ENCODE measurements around the gene FBN1. TPM values are rescaled to one million over a fixed set of nuclear protein-coding genes. Genes with fewer than 3 reads are reported as not detected.

The FBN1 gene
- total and polyA plus RNA-seq, 2 donors (not counting 3 experiments of a cell fraction or from before 2014, with no cell fraction given), result 107 to 111 TPM

DNA sequence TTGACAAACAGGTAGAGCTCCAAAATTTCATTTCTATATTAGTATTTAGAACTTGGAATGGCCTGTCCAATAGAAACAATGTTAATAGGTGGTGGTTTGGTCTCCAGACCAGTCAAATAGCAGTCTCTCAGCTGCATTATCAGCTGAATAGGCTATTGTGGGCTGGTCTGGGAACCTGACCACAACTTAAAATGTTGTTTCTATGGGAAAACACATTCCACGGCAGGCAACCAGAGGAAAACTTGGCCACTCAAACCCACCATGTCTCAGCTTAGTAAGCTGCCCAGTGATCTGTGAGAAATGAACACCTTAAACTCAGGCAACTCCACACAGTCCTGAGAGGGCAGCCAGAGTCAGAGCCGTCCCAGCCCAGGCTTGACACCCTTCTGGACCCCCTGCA lies 20.4 kb downstream of the FBN1 start:
- FAIRE-seq, result no peak
- intact Hi-C loops (cut with micrococcal nuclease), result no loop called here

DNA sequence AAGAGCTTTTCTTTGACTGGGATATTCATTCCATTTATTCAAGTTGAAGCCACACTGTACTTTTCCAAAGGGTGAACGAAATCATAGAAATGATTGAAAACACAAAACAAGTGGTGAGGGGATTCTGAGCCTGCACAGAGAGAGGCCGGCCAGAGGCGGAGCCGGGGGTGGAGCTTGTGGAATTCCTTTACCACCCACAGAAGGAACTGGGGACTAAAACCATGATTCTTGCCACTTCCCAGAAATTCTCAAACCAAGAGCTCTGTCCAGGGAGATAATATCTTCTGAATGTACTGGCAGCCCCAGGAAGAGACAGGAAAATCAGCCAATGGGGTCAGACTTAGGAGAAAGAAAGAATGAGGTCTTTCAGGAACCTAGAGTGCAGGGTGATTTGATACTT lies 20.8 kb downstream of the FBN1 start:
- H2AFZ ChIP-seq (ENCODE audit: low read depth, low read length), result no peak overlapping the region
- ChIA-PET POLR2A (no interaction called here), CTCF (interaction anchor here (0.8 to 1.8 kb wide), 4 partner anchors 10 to 117 kb away, joined by 3 to 9 read pairs (median 4); no protein-coding TSS in a partner anchor)
- no peak for TF ChIP-seq GATA2 (IDR thresholded peaks at IDR 0.05; ENCODE audit: insufficient read depth, insufficient read length, low read depth, low read length)
- TF ChIP-seq JUN (IDR thresholded peaks at IDR 0.05; ENCODE audit: borderline replicate concordance, insufficient read depth, insufficient read length, low read depth), result no peak
- no peak for TF ChIP-seq POLR2A (IDR thresholded peaks at IDR 0.05; ENCODE audit: low read depth, low read length)
- TF ChIP-seq FOS (IDR thresholded peaks at IDR 0.05; ENCODE audit: borderline replicate concordance, insufficient read depth, low read length), result no peak
- no peak for TF ChIP-seq POLR2AphosphoS5 (IDR thresholded peaks at IDR 0.05; ENCODE audit: insufficient read depth, low read depth, low read length)
- TF ChIP-seq, protein P1, sequence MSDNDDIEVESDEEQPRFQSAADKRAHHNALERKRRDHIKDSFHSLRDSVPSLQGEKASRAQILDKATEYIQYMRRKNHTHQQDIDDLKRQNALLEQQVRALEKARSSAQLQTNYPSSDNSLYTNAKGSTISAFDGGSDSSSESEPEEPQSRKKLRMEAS (IDR thresholded peaks at IDR 0.05; ENCODE audit: insufficient read depth, insufficient read length), result no peak
- TF ChIP-seq EZH2 (IDR thresholded peaks at IDR 0.05; ENCODE audit: borderline replicate concordance, low read depth, low read length, severe bottlenecking), result no peak
- TF ChIP-seq, protein P2, sequence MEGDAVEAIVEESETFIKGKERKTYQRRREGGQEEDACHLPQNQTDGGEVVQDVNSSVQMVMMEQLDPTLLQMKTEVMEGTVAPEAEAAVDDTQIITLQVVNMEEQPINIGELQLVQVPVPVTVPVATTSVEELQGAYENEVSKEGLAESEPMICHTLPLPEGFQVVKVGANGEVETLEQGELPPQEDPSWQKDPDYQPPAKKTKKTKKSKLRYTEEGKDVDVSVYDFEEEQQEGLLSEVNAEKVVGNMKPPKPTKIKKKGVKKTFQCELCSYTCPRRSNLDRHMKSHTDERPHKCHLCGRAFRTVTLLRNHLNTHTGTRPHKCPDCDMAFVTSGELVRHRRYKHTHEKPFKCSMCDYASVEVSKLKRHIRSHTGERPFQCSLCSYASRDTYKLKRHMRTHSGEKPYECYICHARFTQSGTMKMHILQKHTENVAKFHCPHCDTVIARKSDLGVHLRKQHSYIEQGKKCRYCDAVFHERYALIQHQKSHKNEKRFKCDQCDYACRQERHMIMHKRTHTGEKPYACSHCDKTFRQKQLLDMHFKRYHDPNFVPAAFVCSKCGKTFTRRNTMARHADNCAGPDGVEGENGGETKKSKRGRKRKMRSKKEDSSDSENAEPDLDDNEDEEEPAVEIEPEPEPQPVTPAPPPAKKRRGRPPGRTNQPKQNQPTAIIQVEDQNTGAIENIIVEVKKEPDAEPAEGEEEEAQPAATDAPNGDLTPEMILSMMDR (IDR thresholded peaks at IDR 0.05; ENCODE audit: extremely low read depth in 1 of 2, insufficient read depth in 1 of 2, low read depth in 1 of 2, low read length in 2 of 2), result no peak
- no peak for TF ChIP-seq MYC (IDR thresholded peaks at IDR 0.05; ENCODE audit: low read depth, low read length)
- DNase-seq (ENCODE audit: low read depth, low spot score), result no peak
- FAIRE-seq, result no peak
- BruUV-seq (replicated peaks), result no TSS peak
- no peaks in the 10 kb centered on the region for H3K4me1 ChIP-seq (ENCODE audit: control insufficient read depth, extremely low read depth, insufficient read depth, low read length)
- H3K36me3 ChIP-seq (ENCODE audit: control insufficient read depth in 2 of 2, extremely low read depth in 1 of 2, insufficient read depth in 2 of 2, low read length in 2 of 2), result no peaks in the 10 kb centered on the region
- H3K4me3 ChIP-seq (replicated peaks in 1 of 3; ENCODE audit: insufficient read depth in 1 of 3, low read depth in 1 of 3, low read length in 3 of 3), result no peak overlapping the region
- H3K9ac ChIP-seq (replicated peaks; ENCODE audit: extremely low read depth, insufficient read depth, low read length), result no peak overlapping the region
- H3K9me1 ChIP-seq (replicated peaks; ENCODE audit: control insufficient read depth, extremely low read depth, insufficient read depth, low read length), result no peaks in the 10 kb centered on the region
- intact Hi-C loops (cut with micrococcal nuclease) (no loop called here), dilution Hi-C loops (cut with MboI; ENCODE audit: extremely low pct_ligation_motif_present, low sequenced_read_pairs) (no loop called here)
- no peaks in the 10 kb centered on the region for H3K9me3 ChIP-seq (replicated peaks; ENCODE audit: control insufficient read depth, insufficient read depth, low read length)
- no peaks in the 10 kb centered on the region for H4K20me1 ChIP-seq (replicated peaks; ENCODE audit: control insufficient read depth, extremely low read depth, insufficient read depth, low read length)
- H3K4me2 ChIP-seq (ENCODE audit: insufficient read depth, low read length), result no peak overlapping the region
- H3K27me3 ChIP-seq (ENCODE audit: control insufficient read depth in 2 of 2, insufficient read depth in 2 of 2, low read length in 2 of 2), result no peaks in the 10 kb centered on the region
- H3K27ac ChIP-seq (ENCODE audit: insufficient read depth, low read depth, low read length), result no peak overlapping the region
- no peaks in the 10 kb centered on the region for H3K79me2 ChIP-seq (ENCODE audit: control insufficient read depth, insufficient read depth, low read length)

More for the DNA sequence above, 20.4 kb downstream of the FBN1 start:
- H4K20me1 ChIP-seq (replicated peaks; ENCODE audit: control insufficient read depth, extremely low read depth, insufficient read depth, low read length), result no peaks in the 10 kb centered on the region
- H3K27ac ChIP-seq (ENCODE audit: insufficient read depth, low read depth, low read length), result no peak overlapping the region
- no peak for DNase-seq (ENCODE audit: low read depth, low spot score)
- POLR2A ChIA-PET, result no interaction called here
- no peak overlapping the region for H3K4me2 ChIP-seq (ENCODE audit: insufficient read depth, low read length)
- H3K9ac ChIP-seq (replicated peaks; ENCODE audit: extremely low read depth, insufficient read depth, low read length), result no peak overlapping the region
- TF ChIP-seq FOS (IDR thresholded peaks at IDR 0.05; ENCODE audit: borderline replicate concordance, insufficient read depth, low read length) (no peak), POLR2AphosphoS5 (IDR thresholded peaks at IDR 0.05; ENCODE audit: insufficient read depth, low read depth, low read length) (no peak), MYC (IDR thresholded peaks at IDR 0.05; ENCODE audit: low read depth, low read length) (no peak)
- no TSS peak for BruUV-seq (replicated peaks)
- no peaks in the 10 kb centered on the region for H3K9me1 ChIP-seq (replicated peaks; ENCODE audit: control insufficient read depth, extremely low read depth, insufficient read depth, low read length)
- no peaks in the 10 kb centered on the region for H3K79me2 ChIP-seq (ENCODE audit: control insufficient read depth, insufficient read depth, low read length)
- H2AFZ ChIP-seq (ENCODE audit: low read depth, low read length), result no peak overlapping the region
- no peaks in the 10 kb centered on the region for H3K27me3 ChIP-seq (ENCODE audit: control insufficient read depth in 2 of 2, insufficient read depth in 2 of 2, low read length in 2 of 2)
- no peaks in the 10 kb centered on the region for H3K9me3 ChIP-seq (replicated peaks; ENCODE audit: control insufficient read depth, insufficient read depth, low read length)
- CTCF ChIA-PET, result interaction anchor here (0.8 to 1.8 kb wide), 4 partner anchors 10 to 118 kb away, joined by 3 to 9 read pairs (median 4); no protein-coding TSS in a partner anchor
- dilution Hi-C loops (cut with MboI; ENCODE audit: extremely low pct_ligation_motif_present, low sequenced_read_pairs), result no loop called here
- no peaks in the 10 kb centered on the region for H3K36me3 ChIP-seq (ENCODE audit: control insufficient read depth in 2 of 2, extremely low read depth in 1 of 2, insufficient read depth in 2 of 2, low read length in 2 of 2)
- no peaks in the 10 kb centered on the region for H3K4me1 ChIP-seq (ENCODE audit: control insufficient read depth, extremely low read depth, insufficient read depth, low read length)
- H3K4me3 ChIP-seq (replicated peaks in 1 of 3; ENCODE audit: insufficient read depth in 1 of 3, low read depth in 1 of 3, low read length in 3 of 3), result no peak overlapping the region

All from endothelial cell of umbilical vein (primary cell).